ENCODE measurements around the gene COX5B.

Gene COX5B

GRCh38 chr2:97654309-97654708 is 8.4 kb downstream of the COX5B start:
- no peak overlapping the region for H3K4me3 ChIP-seq (ENCODE audit: control insufficient read depth, low read depth, low read length)
- TF ChIP-seq, protein P1, sequence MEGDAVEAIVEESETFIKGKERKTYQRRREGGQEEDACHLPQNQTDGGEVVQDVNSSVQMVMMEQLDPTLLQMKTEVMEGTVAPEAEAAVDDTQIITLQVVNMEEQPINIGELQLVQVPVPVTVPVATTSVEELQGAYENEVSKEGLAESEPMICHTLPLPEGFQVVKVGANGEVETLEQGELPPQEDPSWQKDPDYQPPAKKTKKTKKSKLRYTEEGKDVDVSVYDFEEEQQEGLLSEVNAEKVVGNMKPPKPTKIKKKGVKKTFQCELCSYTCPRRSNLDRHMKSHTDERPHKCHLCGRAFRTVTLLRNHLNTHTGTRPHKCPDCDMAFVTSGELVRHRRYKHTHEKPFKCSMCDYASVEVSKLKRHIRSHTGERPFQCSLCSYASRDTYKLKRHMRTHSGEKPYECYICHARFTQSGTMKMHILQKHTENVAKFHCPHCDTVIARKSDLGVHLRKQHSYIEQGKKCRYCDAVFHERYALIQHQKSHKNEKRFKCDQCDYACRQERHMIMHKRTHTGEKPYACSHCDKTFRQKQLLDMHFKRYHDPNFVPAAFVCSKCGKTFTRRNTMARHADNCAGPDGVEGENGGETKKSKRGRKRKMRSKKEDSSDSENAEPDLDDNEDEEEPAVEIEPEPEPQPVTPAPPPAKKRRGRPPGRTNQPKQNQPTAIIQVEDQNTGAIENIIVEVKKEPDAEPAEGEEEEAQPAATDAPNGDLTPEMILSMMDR (IDR thresholded peaks at IDR 0.05; ENCODE audit: control insufficient read depth, insufficient read depth, low read depth, low read length, missing control alignments) = no peak
- DNase-seq (ENCODE audit: low read depth) = no peak

GRCh38 chr2:97654791-97655190 is 8.9 kb downstream of the COX5B start:
- no peak for DNase-seq (ENCODE audit: low read depth)
- TF ChIP-seq, protein P1 (IDR thresholded peaks at IDR 0.05; ENCODE audit: control insufficient read depth, insufficient read depth, low read depth, low read length, missing control alignments) = no peak

DNA sequence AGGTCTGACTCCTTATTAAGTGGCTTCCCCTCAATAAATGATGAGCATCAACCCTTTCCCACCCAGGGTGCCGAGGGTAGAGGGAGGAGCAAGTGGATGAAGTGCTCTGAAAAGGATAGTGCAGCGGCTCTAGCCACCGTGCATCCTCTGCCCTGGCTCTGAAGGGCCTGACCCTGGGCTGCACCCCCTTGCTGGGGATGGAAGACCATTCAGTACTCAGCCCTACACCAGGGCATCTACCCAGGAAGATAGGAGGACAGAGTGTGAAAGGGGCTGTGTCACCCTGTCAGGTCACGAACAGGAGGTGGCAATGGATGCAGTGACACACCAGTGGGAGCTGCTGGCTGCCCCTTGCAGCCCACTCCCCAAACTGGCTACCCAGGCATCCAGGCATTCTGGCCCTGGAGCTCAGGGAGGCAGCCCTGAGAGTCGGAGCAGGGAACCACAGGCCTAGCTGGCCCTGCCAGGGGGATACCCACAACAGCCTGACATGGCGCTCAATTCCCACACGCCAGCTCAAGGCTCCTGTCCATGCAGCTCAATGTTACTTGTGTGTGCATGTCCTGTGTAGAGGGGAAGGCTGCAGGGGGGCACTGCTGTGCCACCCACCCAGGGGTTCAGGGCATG is 10.4 kb downstream of the COX5B start:
- DNase-seq (ENCODE audit: low read depth) = no peak
- no peak overlapping the region for H3K4me3 ChIP-seq (ENCODE audit: control insufficient read depth, low read depth, low read length)
- TF ChIP-seq, protein P1 (IDR thresholded peaks at IDR 0.05; ENCODE audit: control insufficient read depth, insufficient read depth, low read depth, low read length, missing control alignments) = no peak

More at GRCh38 chr2:97654791-97655190, 8.9 kb downstream of the COX5B start:
- no peak overlapping the region for H3K4me3 ChIP-seq (ENCODE audit: control insufficient read depth, low read depth, low read length)

DNA sequence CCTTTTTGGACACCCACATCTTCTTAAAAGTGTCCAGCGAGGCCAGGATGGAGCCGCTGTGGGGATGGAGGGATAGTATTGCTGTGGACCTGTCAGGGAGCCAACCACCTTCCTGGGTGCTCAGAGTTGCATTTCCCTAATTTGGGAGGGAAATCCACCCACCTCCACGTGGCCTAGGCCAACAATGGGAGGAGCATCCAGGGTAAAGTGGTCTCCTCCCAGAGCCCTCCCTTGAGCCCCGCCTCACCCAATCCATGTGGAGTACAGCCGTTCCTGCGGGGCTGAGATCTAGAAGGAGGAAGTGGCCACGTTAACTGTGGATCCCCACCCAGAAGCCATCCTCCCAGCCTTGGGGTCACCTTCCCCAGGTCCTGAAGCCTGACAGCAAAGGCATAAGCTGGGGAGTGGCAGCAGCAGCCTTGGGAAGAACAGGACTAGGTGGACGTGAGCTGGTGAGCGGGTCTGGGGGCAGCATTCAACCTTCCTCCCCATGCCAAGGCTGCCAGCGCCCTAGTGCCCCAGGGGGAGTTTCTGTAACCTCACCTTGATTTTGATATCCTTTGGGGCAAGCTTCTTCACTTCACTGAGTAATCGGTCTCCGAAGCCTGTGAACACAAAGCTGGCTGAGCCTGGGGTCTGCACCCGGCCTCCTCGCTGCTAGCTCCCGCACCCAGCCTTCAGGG is 11.2 kb downstream of the COX5B start:
- no peak for DNase-seq (ENCODE audit: low read depth)
- TF ChIP-seq, protein P1 (IDR thresholded peaks at IDR 0.05; ENCODE audit: control insufficient read depth, insufficient read depth, low read depth, low read length, missing control alignments) = no peak
- H3K4me3 ChIP-seq (ENCODE audit: control insufficient read depth, low read depth, low read length) = no peak overlapping the region

DNA sequence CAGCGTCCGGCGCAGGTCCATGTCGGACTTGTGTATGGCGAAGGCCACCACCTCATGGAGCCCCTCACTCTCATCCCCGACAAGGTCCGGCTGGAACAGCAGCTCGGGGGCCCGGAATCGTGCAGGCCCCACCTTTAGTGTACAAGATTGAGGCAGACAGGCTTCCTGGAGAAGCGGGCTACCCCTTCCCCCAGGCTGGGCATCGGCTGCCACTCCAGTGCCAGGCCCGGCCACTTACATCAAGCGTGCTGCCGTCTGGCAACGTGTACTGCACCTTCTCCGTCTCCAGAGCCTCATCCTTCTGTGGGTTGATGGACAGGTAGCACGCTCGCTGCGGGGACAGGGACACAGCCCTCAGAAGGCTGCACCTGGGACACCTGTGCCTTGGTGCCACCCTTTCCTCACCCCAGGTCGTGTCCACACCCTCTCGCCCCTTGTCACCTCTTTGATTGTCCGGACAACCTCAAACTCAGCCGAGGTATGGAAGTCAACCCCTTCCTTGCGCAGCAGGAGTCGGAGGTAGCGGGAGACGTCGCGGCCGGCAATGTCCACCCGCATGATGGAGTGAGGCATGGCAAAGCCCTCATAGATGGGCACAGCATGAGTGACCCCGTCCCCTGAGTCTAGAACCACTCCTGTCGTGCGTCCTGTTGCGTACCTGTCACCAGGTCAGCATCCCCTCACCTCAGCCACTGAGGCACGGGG is 12.3 kb downstream of the COX5B start:
- TF ChIP-seq, protein P1 (IDR thresholded peaks at IDR 0.05; ENCODE audit: control insufficient read depth, insufficient read depth, low read depth, low read length, missing control alignments) = no peak
- no peak for DNase-seq (ENCODE audit: low read depth)
- no peak overlapping the region for H3K4me3 ChIP-seq (ENCODE audit: control insufficient read depth, low read depth, low read length)

DNA sequence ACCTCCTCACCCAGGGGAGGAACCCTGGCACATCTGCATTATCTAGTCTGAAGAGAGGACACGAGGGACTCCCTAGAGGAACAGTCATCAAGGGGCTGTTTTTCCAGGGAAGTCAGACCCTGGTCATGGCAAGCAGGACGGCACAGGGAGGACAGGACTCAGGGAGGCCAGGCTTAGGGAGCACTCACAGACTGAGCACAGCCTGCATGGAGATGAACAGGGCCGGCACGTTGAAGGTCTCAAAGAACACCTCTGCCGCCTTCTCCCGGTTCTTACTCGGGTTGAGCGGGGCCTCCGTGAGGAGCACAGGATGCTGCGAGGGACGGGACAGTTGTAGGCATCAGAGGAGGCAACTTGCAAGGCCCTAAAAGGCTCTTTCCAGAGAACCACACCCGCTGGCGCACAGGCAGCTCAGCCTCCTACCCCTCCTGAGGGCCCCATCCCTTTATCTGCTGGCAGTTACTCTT is 12.9 kb downstream of the COX5B start:
- TF ChIP-seq, protein P1 (IDR thresholded peaks at IDR 0.05; ENCODE audit: control insufficient read depth, insufficient read depth, low read depth, low read length, missing control alignments) = no peak
- no peak overlapping the region for H3K4me3 ChIP-seq (ENCODE audit: control insufficient read depth, low read depth, low read length)
- DNase-seq (ENCODE audit: low read depth) = no peak
